Esophagus mucosa (tissue), 1 donor: ENCODE measurements around the gene IFITM2. TPM values are rescaled to one million over a fixed set of nuclear protein-coding genes. Genes with fewer than 3 reads are reported as not detected.
A peak's percentile ranks its signal among the peaks of the same experiment; 100 is the strongest.
"Not testable (repeated sequence)": the region's sequence is repeated elsewhere in the genome, so short reads cannot be mapped to it uniquely, and the experiment has no call there.

Experiments used
- ATAC-seq: fragments of 200-7000 bp; cut with Tn5 transposase; one replicate; pipeline ENCODE4 v1.9.1; 2020
- total RNA-seq: library from RNA; stranded (reverse); gene quantifications from one replicate; pipeline ENCODE4 v1.2.4, GENCODE V29; 2023
- donor health status: DM: yes; HTN: yes; CAD: no.

IFITM2 gene
- total RNA-seq, 1 donor from 2014 or later: 94.0 TPM

DNA sequence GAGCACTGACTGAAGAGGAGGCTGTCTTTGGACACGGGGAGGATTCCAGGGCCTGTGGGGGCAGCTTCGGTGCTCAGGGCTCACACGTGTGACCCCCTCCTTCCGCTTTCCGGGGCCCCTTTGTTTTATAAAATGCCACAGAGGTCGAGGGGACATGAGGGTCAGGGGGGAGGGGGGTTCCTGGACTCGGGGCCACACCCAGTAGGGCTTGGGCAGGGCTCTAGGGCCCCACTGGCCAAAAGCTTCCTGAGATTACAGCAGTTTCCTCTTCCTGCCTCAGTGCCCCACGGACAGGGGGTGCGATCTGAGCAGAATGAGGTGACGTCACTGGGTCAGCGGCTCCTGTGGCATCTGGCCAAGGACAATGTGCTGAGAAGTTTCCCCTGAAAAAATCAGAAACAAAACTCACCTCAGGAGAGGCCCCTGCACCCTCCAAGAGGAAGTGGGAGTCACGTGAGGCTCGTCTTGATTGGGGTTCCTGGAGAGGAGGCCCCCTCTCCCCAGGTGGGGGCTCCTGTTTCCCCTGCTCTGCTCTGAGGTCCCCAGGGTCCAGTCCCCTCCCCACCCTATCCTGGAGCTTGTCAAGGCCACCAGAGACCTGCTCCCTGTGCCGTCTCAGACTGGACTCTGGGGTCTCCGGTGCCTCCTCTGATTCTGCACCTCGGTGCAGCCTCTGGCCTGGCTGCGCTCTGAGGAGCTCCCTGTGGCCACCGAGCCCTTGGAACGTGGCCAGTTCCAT, 19.4 kb downstream of the IFITM2 start:
- ATAC-seq: peak; percentile 73

GRCh38 chr11:327581-327923, 19.9 kb downstream of the IFITM2 start:
- no peak for ATAC-seq

DNA sequence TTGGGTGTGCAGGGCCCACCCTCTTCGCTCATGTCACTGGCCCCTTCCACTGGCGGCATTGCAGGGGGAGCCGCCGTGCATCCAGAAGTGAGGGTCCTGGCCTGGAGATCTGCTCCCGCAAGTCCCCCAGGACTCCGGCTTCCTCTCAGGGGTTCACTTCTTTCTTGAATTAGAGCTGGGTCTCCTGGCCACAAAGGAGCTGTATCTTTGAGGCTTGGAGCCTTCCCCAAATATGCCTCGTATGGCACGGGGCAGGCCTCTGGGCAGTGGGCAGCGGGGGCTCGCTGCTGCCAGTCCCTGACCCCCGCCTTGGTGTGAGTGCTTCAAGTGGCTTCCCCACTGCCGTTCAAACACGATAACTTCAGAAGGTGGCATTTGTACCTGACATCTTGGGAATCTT, 20.4 kb downstream of the IFITM2 start:
- ATAC-seq: no peak

- not testable (repeated sequence) for ATAC-seq
Measured at GRCh38 chr11:328516-329100, 21.0 kb downstream of the IFITM2 start.

DNA sequence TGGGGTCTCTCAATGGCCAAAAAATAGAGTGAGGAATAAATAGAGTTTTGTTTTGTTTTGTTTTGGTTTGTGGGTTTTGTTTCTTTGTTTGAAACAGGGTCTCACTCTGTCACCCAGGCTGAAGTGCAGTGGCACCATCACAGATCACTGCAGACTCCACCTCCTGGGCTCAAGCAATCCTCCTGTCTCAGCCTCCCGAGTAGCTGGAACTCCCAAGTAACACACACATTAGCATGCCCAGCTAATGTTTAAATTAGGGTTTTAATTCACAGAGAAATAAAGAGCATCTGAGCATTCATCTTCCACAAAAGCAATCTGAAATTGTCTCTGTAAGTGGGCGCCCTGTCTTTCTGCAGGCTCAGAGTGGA, 22.3 kb downstream of the IFITM2 start:
- no peak for ATAC-seq

DNA sequence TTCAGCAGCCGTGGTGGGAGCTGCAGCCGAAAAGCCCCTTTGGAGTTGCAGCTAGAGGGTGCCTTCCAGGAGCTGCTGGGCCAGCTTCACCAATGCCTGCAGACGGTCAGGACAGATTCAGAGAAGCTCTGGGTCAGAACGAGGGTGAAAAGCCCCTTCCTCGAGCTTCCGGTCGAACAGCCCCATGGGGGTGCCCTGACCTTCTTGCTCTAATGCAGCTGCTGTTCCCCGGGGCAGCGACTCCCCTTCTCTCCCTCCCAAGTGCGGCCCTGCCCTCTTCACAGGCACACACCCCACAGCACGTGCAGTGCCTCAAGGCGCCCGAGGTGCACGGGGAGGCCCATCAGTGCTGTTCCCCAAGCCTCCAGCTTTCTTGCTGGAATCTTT, 22.7 kb downstream of the IFITM2 start:
- ATAC-seq: no peak

- ATAC-seq: no peak
Measured at GRCh38 chr11:330694-331357, 23.2 kb downstream of the IFITM2 start.

DNA sequence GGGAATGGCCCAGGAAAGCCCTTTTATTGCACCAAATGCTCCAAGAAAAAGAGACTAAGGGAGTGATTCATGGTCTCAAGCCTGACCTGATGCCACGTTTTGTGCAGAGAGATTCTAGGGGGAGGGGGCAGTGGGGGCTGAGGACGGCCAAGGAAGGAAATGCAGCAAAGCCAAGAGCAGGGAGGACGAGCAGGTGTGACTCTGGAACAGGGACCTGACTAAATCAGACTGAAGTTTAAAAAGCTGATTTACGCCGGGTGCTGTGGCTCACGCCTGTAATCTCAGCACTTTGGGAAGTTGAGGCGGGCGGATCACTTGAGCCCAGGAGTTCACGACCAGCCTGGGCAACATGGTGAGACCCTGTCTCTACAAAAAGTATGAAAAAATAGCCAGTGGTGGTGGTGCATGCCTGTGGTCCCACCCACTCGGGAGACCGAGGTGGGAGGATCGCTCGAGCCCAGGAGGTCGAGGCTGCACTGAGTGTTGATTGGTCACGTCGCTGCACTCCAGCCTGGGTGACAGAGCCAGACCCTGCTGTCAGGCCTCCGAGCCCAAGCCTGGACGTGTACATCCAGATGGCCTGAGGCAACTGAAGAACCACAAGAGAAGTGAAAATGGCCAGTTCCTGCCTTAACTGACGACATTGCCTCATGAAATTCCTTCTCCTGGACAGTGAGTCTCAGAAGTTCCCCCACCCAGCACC, 23.9 kb downstream of the IFITM2 start:
- ATAC-seq: no peak

- no peak for ATAC-seq
Measured at GRCh38 chr11:332651-333480, 25.2 kb downstream of the IFITM2 start.

DNA sequence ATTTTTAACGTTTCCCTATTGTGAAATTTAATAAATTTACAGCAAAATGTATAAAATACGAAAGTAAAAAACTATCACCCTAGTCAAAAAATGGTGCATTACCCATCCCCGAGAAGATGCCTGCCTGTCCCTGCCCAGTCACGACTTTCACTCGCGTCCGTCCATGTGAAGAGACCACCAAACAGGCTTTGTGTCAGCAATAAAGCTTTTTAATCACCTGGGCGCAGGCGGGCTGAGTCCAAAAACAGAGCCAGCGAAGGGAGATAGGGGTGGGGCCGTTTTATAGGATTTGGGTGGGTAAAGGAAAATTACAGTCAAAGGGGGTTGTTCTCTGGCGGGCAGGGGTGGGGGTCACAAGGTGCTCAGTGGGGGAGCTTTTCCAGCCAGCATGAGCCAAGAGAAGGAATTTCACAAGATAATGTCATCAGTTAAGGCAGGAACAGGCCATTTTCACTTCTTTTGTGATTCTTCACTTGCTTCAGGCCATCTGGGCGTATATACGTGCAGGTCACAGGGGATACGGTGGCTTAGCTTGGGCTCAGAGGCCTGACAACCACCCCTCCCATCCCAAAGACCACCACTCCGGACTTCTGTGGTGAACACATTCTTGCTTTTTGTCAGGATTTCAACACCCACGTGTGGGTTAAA, 26.1 kb downstream of the IFITM2 start:
- not testable (repeated sequence) for ATAC-seq

DNA sequence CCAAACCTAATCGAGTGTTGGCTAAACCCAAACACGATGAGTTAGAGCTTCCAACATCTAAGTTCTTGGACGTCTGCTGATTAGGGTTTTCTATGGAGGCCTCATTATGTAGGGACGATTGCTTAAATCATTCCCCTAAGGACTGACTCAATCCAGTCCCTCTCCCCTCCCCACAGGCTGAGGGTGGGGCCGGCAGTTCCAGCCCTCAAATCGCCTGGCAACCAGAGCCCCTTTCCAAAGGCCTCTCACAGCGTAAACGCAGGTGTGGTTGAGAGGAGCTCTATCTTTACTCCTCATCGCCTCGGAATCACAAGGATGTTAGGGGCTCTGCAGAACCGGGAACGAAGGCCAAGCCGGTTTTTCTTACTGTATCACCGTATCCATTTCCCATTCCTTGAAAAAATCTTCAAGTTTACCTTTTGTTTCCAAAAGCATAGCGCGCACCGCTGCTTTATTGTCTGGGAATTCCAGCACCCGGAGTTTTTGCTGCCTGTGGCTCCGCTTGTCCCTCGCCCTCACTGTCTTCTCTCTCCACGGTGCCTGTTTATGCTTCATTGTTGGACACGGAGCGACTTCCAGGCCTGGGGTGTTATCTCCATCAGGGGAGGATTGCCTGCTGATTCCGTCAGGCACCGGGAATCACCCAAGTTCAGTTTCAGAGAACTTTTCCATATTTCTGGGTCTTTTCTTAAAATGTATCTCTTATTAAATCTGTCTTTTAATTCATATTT, 26.8 kb downstream of the IFITM2 start:
- ATAC-seq: no peak

GRCh38 chr11:335779-336658, 28.4 kb downstream of the IFITM2 start:
- ATAC-seq: no peak

GRCh38 chr11:336659-337198, 29.1 kb downstream of the IFITM2 start:
- no peak for ATAC-seq

GRCh38 chr11:337711-338110, 30.1 kb downstream of the IFITM2 start:
- no peak for ATAC-seq

DNA sequence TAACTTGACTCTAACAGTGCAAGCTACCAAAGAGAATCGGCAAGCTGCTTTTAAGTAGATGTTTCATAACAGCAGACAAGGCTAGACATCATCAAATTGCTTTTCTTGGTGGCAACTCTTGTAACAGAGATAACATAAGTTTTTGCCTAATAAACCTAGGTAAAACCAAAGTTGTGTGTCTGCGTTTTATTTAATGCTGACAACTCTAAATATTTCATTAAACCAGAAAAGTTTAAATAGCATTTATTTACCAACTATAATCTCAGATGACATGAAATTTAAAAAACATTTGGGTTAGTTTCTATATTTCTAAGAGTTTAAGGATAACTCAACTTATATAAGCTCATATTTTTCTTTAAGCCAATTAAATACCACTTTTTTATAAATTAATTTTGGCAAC, 32.3 kb downstream of the IFITM2 start:
- no peak for ATAC-seq

DNA sequence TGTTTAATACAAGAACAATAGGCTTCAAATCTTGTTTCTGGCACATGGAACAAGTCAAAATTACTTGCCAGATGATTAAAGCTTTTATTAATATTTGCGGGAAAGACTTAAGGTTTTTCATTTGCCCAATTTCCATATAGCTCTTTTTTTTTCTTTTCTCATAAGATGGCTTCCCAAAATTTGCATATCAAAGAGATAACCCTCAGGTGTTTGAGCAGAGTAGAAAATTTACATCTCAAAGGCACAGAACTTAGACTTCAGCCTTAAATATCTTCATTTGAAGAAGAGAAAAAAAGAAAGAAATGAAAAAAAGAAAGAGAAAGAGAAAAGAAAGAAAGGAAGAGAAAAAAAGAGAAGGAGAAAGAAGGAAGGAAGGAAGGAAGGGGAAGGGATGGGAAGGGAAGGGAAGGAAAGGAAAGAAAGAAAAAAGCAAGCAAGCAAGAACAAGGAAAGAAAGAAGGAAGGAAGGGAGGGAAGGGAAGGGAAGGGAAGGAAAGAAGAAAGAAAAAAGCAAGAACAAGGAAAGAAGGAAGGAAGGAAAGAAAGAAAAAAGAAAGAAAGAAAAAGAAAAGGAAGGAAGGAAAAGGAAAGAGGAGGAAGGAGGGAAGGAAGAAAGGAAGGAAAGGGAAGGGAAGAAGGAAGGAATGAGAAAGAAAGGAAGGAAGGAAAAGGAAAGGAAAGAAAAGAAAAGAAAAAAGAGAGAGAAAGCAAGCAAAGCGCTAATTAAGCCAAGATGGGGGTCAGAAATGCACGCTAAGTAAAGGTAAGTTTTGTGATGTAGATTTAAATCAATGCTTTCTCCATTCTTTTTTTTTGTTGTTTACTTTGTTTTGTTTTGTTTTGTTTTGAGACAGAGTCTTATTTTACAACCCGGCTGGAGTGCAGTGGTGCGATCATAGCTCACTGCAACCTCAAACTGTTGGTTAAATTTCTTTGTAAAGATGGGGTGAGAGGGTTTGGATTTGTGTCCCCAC, 33.2 kb downstream of the IFITM2 start:
- no peak for ATAC-seq

DNA sequence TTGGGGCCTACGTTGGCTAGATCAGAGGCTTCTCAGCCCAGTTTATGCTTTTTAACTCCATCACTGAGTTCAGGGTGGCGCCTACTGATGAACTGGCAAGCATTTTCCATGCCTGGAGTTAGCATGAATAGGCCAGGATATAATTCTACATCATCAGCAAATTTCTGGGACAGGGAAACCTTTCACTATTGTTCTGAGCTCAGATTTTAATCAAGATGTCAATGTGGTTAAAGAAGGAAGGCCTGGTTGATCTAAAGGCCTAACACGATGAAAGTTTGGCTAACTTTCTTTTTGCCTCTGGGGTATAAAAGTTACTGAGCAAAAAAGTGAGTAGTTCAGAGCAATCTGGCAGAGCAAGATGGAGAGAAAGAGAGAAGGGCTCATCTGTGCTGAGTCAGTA, 34.7 kb downstream of the IFITM2 start:
- peak; percentile 79 for ATAC-seq

DNA sequence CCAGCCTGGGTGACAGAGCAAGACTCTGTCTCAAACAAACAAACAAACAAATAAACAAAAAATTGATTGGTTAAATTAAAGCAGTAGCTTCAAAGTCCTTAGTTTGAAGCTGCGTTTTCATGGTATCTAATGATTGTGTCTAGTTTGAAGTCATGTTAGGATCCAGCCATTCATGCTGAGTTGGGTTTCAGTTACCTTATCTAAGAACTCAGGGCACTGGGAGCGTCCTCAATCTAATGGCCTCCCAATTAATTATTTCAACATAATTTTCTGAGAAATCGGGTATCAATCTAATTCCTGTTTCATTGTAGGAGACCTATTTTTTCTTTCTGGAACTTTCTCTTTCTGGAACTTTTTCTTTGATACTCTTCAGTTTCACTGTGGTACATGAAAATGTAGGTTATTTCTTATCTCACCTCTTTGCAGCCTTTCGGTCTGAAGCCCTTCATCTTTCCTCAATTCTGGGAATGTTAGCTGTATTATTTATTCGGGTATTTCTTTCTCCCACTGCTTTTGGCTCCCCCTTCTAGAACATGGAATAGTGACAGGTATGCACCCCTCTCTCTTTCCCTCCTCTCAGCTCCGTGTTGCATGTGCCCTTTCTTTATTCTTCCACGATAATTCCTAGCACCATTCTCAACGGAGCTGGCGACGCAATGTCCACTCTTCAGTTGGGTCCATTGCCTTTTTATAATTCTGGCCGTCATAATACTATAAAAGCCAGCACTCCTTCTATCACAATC, 37.4 kb downstream of the IFITM2 start:
- no peak for ATAC-seq
